HUES6 (cell line): ENCODE results near the gene KLHL36.

Experiments
- H3K27ac ChIP-seq: 2 replicates; pipeline ENCODE4 v1.7.0; 2013; ENCODE audit warnings: low read depth, mild to moderate bottlenecking, low read length, inconsistent platforms
- H3K27me3 ChIP-seq: 2 replicates; pipeline ENCODE4 v1.6.1; 2013; ENCODE audit warnings: low read length; ENCODE audit not compliant: control insufficient read depth, insufficient read depth
- H3K36me3 ChIP-seq: 2 replicates; pipeline ENCODE4 v1.6.1; 2013; ENCODE audit warnings: low read length; ENCODE audit not compliant: control insufficient read depth, insufficient read depth
- H3K4me1 ChIP-seq: 2 replicates; pipeline ENCODE4 v1.6.1; 2013; ENCODE audit warnings: low read length; ENCODE audit not compliant: control insufficient read depth, insufficient read depth
- H3K4me3 ChIP-seq: 2 replicates; pipeline ENCODE4 v1.5.1; 2013; ENCODE audit warnings: low read depth, low read length
- H3K9ac ChIP-seq: one replicate; pipeline ENCODE4 v1.6.1; 2013; ENCODE audit warnings: mild to moderate bottlenecking, low read length
- H3K9me3 ChIP-seq: 2 replicates; pipeline ENCODE4 v1.6.1; 2013; ENCODE audit warnings: low read depth, low read length; ENCODE audit not compliant: control insufficient read depth, insufficient read depth

The KLHL36 gene

DNA sequence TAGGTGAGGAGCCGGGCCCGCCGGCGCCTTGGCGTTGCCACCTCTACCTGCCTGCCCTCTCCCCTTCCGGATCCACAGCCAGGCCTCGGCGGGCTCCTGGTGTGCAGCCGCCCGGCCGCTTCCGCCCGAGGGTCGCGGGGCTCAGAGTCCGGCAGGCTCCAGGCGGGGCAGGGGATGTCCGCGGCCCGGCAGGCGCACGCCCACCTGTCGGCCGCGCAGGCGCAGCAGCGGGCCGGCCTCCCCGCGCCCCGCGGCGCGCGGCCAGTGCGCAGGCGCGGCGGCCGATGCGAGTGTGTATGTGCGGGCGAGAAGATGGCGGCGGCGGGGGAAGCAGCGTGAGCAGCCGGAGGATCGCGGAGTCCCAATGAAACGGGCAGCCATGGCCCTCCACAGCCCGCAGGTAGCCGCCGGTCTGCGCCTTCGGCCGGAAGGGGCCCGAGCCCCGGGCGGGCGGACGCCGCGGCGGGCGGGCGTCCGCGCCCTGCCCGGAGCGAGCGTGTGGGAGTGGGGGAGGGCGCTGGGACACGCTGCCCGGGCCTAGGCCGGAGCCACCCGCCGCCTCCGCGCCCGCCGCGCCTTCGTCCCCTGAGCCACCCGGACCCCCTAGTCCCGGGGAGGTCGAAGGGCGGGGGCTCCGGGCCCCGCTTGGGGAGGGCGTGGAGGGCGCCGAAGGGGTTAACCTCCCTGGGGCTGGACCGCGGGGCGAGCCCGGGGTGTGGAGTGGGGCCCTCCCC is 51.6 kb downstream of the KLHL36 start, which contains the start of gene USP10:
TSS of gene USP10 (plus strand) at position 289 of the 734 bp plus-strand sequence. CDS start at position 380, 91 bp downstream.
- Histone ChIP-seq H3K4me3 (peak within 1 kb of the TSS; percentile 88), H3K27ac (peak within 1 kb of the TSS; percentile 92), H3K27me3 (no peaks in the 10 kb centered on the region), H3K36me3 (no peaks in the 10 kb centered on the region), H3K9ac (peak within 1 kb of the TSS; percentile 95), H3K9me3 (no peaks in the 10 kb centered on the region), H3K4me1 (peaks cover 22% of the 10 kb centered on the region)

DNA sequence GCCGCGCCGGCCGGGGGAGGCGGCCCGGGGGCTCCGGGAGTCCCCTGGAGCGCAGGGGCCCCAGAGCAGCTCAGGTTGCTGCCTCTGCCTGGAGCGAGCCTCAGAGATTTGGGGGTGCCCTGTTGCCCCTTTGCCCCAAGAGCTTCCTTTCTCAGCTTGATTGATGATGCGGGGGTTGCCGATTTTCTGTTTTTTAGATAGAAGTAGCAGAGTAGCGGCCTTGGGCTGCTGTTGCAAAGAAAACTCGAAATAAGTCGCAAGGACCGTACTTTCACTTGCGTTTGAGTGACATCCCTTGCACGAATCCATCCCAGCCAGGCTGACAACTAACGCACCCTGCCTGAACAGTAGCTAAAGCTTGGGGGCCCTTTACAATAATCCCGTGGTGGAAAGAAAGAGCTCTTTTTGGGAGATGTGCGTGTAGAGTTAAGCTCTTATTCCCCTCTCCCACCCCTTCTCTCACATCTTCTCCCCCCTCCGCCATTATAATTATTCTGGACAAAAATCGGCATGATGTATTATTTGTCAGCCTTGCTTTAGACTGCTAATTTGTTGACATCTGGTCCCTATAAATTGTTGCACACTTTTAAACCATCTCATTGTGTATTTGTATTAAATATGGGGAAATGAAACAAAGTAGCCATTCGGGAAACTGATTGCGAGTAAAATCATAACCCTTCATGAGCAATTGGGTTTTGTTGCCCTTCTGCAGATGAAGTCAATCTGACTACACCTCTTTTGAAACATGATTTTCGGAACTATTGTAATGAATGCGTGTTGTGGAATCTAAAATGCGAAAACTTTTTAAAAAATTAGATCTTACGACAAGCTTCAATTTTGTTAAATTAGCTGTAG is 52.4 kb downstream of the KLHL36 start:
- peak overlapping the region; percentile 95 for H3K9ac ChIP-seq
- H3K4me3 ChIP-seq, result peak overlapping the region; percentile 88
- H3K27me3 ChIP-seq, result no peaks in the 10 kb centered on the region
- peak overlapping the region; percentile 48; the same call in 1 of the 2 replicates for H3K27ac ChIP-seq
- no peaks in the 10 kb centered on the region for H3K9me3 ChIP-seq
- H3K36me3 ChIP-seq, result no peaks in the 10 kb centered on the region
- H3K4me1 ChIP-seq, result peaks cover 23% of the 10 kb centered on the region

DNA sequence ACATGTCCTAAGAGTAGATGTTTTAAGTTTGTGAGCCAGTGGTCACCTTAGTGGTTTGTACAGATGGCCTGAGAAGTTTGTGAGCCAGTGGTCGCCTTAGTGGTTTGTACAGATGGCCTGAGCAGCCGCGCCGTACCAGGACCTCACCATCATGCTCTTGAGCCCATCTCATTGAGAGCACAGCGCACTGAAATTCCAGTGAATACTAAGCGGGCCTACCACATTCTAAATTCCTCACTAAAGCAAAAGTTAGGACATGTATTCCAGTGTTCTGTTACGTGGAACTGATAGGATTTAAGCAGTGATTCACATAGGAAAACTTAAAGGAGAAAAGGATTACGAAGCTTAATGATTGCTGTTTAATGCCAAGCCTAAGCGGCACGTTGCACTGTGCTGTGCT is 55.4 kb downstream of the KLHL36 start:
- Histone ChIP-seq H3K27ac (no peak overlapping the region), H3K9ac (no peak overlapping the region), H3K9me3 (no peaks in the 10 kb centered on the region), H3K27me3 (no peaks in the 10 kb centered on the region), H3K4me3 (no peak overlapping the region), H3K4me1 (peaks cover 27% of the 10 kb centered on the region), H3K36me3 (no peaks in the 10 kb centered on the region; the same call in 1 of the 2 replicates)

DNA sequence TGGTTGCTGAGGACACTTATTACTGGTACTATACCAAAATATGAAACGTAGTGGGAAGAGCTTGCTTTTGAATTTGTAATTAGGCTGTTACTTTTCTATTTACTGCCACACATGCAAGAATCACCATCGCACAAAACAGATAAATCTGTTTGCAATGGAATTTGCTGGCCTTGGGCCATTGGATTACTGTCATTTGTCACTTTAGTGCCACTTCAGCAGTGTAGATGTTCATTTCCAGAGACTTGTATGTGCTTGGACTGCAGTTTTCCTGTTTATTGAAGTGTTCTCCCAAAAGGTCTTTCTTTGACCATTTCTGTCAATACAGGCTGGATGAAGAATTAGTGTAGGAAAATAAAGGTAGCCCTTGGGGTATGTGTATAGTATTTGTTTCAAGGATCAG is 55.9 kb downstream of the KLHL36 start:
- H3K27me3 ChIP-seq, result no peaks in the 10 kb centered on the region
- no peak overlapping the region for H3K4me3 ChIP-seq
- H3K4me1 ChIP-seq, result peaks cover 29% of the 10 kb centered on the region
- H3K27ac ChIP-seq, result no peak overlapping the region
- peaks cover 5% of the 10 kb centered on the region; the same call in 1 of the 2 replicates for H3K36me3 ChIP-seq
- no peak overlapping the region for H3K9ac ChIP-seq
- no peaks in the 10 kb centered on the region for H3K9me3 ChIP-seq

DNA sequence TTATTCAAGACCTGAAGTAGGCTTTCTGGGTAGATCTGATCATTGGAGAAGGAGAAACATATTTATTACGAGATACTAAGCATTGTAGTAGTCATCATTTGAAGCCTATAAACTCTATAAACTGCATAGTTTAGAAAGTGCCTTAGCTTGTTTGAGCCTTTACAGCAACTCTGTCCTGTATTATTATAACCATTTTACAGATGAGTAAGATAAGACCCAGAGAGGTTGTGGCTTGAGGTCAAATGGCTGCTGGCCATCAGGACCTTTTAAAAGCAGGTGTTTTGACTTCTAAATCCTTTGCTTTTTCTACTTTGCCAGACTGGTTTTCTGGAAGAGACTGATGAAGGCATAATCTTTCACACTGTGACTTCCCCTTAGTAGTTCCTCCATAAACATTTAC is 58.5 kb downstream of the KLHL36 start:
- peaks cover 14% of the 10 kb centered on the region for H3K36me3 ChIP-seq
- H3K4me3 ChIP-seq, result no peak overlapping the region
- peaks cover 44% of the 10 kb centered on the region for H3K4me1 ChIP-seq

DNA sequence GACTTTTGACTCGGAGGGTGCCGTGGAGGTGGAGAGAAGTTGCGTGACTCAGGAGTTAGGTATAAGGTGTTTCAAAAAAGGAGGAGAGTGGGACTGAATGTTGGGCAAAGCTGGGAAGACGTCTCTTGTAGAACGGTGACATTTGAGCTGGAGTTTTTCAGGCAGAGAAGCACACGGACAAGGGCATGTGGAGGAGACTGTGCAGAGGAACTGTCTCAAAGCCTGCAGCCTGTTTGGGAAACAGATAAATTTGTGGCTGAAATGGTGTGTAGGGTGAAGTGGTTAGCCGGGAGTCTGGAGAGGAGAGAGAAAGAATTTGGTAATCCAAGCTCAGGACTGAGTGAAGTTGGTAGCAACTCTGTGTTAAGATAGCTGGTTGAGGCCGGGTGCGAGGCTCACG is 61.3 kb downstream of the KLHL36 start:
- no peak overlapping the region for H3K27ac ChIP-seq
- peaks cover 61% of the 10 kb centered on the region for H3K4me1 ChIP-seq
- no peak overlapping the region for H3K9ac ChIP-seq
- no peaks in the 10 kb centered on the region for H3K27me3 ChIP-seq
- no peaks in the 10 kb centered on the region for H3K9me3 ChIP-seq
- H3K4me3 ChIP-seq, result no peak overlapping the region
- H3K36me3 ChIP-seq, result peaks cover 16% of the 10 kb centered on the region

More for the DNA sequence above, 58.5 kb downstream of the KLHL36 start:
- Histone ChIP-seq H3K27me3 (no peaks in the 10 kb centered on the region), H3K27ac (no peak overlapping the region), H3K9me3 (no peaks in the 10 kb centered on the region), H3K9ac (no peak overlapping the region)

DNA sequence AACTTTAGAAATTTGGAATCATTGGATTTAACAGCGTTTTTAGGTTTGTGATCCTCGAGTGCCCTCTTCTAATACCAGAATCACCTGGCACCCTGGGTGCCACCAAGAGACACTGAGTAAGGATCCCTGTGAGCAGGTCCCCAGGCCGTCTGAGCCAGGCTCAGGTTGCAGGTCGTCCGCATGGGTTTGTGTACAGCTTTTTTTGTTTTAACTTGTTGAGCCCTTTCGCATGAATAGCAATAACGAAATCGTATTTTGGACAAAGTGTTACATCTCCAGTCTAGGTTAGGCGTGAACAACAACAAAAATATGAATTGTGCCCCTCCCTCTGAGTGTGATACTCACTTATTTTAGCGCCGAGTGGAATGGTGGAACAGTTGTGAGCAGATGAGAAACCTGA is 62.4 kb downstream of the KLHL36 start:
- Histone ChIP-seq H3K4me1 (peaks cover 61% of the 10 kb centered on the region), H3K9ac (no peak overlapping the region), H3K9me3 (no peaks in the 10 kb centered on the region), H3K27me3 (no peaks in the 10 kb centered on the region), H3K4me3 (no peak overlapping the region), H3K36me3 (peaks cover 16% of the 10 kb centered on the region), H3K27ac (no peak overlapping the region)
